Smooth muscle cell (in vitro differentiated cells): ENCODE measurements around the gene EFNA2. TPM values are rescaled to one million over a fixed set of nuclear protein-coding genes. Genes with fewer than 3 reads are reported as not detected.

Experiments used
- DNase-seq: peaks from one replicate; lab custom pipeline; 2025; ENCODE audit not compliant: unreplicated experiment; lab: John Stamatoyannopoulos, UW
- H2AFZ ChIP-seq: fragments of 200-600 bp; sonication (generic); 2 replicates; pipeline ENCODE4 v1.6.0; 2016; ENCODE audit warnings: antibody characterized with exemption, low read depth, mild to moderate bottlenecking
- H3F3A ChIP-seq: fragments of 200-600 bp; sonication (generic); 2 replicates; pipeline ENCODE4 v1.6.0; 2017; ENCODE audit warnings: antibody characterized with exemption, low read depth
- H3K27ac ChIP-seq: fragments of 200-600 bp; sonication (generic); 2 replicates; pipeline ENCODE4 v1.5.1; 2016; ENCODE audit warnings: low read depth, mild to moderate bottlenecking
- H3K27me3 ChIP-seq: fragments of 200-600 bp; sonication (generic); 2 replicates; pipeline ENCODE4 v1.6.1; 2016; ENCODE audit warnings: low read depth, mild to moderate bottlenecking
- H3K36me3 ChIP-seq: fragments of 200-600 bp; sonication (generic); 2 replicates; pipeline ENCODE4 v1.5.1; 2016; ENCODE audit warnings: low read depth
- H3K4me1 ChIP-seq: fragments of 200-600 bp; sonication (generic); 2 replicates; pipeline ENCODE4 v1.5.1; 2016; ENCODE audit warnings: low read depth
- H3K4me2 ChIP-seq: fragments of 200-600 bp; sonication (generic); 2 replicates; pipeline ENCODE4 v1.6.0; 2016; ENCODE audit warnings: mild to moderate bottlenecking
- H3K4me3 ChIP-seq: fragments of 200-600 bp; sonication (generic); 2 replicates; pipeline ENCODE4 v1.5.1; 2016; ENCODE audit warnings: mild to moderate bottlenecking
- H3K79me2 ChIP-seq: fragments of 200-600 bp; sonication (generic); 2 replicates; pipeline ENCODE4 v1.6.0; 2016; ENCODE audit warnings: low read depth, mild to moderate bottlenecking
- H3K9ac ChIP-seq: fragments of 200-600 bp; sonication (generic); 2 replicates; pipeline ENCODE4 v1.6.0; 2016; ENCODE audit warnings: low read depth
- H3K9me3 ChIP-seq: fragments of 200-600 bp; sonication (generic); replicated peaks from 2 replicates; pipeline ENCODE4 v1.5.1; 2016; ENCODE audit warnings: low read depth
- H4K20me1 ChIP-seq: fragments of 200-600 bp; sonication (generic); 2 replicates; pipeline ENCODE4 v1.6.0; 2016; ENCODE audit warnings: low read depth
- CTCF ChIP-seq: fragments of 200-600 bp; sonication (generic); IDR thresholded peaks from 2 replicates; pipeline ENCODE4 v1.5.1; 2017; ENCODE audit warnings: borderline replicate concordance, mild to moderate bottlenecking, antibody characterized with exemption; ENCODE audit not compliant: insufficient read depth, poor library complexity, severe bottlenecking
- WGBS: methylation state at CpG from one replicate; pipeline ENCODE4 v1.1.7; 2016; ENCODE audit warnings: low lambda C conversion rate; 5-methylcytosine and 5-hydroxymethylcytosine counted together
- polyA plus RNA-seq: library from polyadenylated mRNA; unstranded; fragments of >200 nt; fragmentation: Nextera tagmentation; extraction: Ambion mirVana; gene quantifications from 2 replicates; pipeline ENCODE4 v1.2.1, GENCODE V29; 2016
- total RNA-seq: library from RNA; depleted of rRNA; stranded (reverse); fragments of >200 nt; gene quantifications from 2 replicates; pipeline ENCODE4 v1.2.3, GENCODE V29; 2014

EFNA2 gene
- total and polyA plus RNA-seq, 2 experiments from 2014 or later = 0.89 to 6.2 TPM

GRCh38 chr19:1284293-1284978 lies 1.2 kb upstream of the EFNA2 start:
- Histone ChIP-seq H4K20me1 (peaks cover 16% of the 10 kb centered on the region), H3K79me2 (no peaks in the 10 kb centered on the region), H2AFZ (no peak overlapping the region), H3F3A (no peaks in the 10 kb centered on the region), H3K4me2 (no peak overlapping the region), H3K9ac (no peak overlapping the region), H3K36me3 (no peaks in the 10 kb centered on the region), H3K4me1 (peaks cover 10% of the 10 kb centered on the region), H3K27me3 (no peaks in the 10 kb centered on the region), H3K4me3 (no peak overlapping the region), H3K27ac (no peak overlapping the region), H3K9me3 (no peaks in the 10 kb centered on the region)
- no peak for DNase-seq
- 86% methylated on average over 20 of the region's 20 CpGs for WGBS
- no peak for TF ChIP-seq CTCF

GRCh38 chr19:1284979-1285736 lies 515 bp upstream of the EFNA2 start:
- no peak for DNase-seq
- Histone ChIP-seq H3K36me3 (no peaks in the 10 kb centered on the region), H3K4me2 (peak overlapping the region; percentile 80), H3K4me1 (peaks cover 10% of the 10 kb centered on the region), H3K9ac (no peak overlapping the region), H4K20me1 (peaks cover 12% of the 10 kb centered on the region), H3K9me3 (no peaks in the 10 kb centered on the region), H2AFZ (no peak overlapping the region), H3F3A (no peaks in the 10 kb centered on the region), H3K4me3 (peak overlapping the region; percentile 34), H3K27ac (no peak overlapping the region), H3K79me2 (no peaks in the 10 kb centered on the region), H3K27me3 (no peaks in the 10 kb centered on the region)
- TF ChIP-seq CTCF = no peak
- 35% methylated on average over 30 of the region's 51 CpGs for WGBS

- TF ChIP-seq CTCF = no peak
- Histone ChIP-seq H3K9me3 (no peaks in the 10 kb centered on the region), H3K4me3 (peak overlapping the region; percentile 57), H3K27ac (no peak overlapping the region), H3K36me3 (no peaks in the 10 kb centered on the region), H3F3A (no peaks in the 10 kb centered on the region), H3K9ac (no peak overlapping the region), H3K79me2 (no peaks in the 10 kb centered on the region), H3K4me1 (peaks cover 10% of the 10 kb centered on the region), H2AFZ (no peak overlapping the region), H4K20me1 (peaks cover 24% of the 10 kb centered on the region), H3K4me2 (peak overlapping the region; percentile 86), H3K27me3 (no peaks in the 10 kb centered on the region)
- WGBS = 67% methylated on average over 35 of the region's 38 CpGs
- DNase-seq = no peak
These were observed 1.0 kb downstream of the EFNA2 start for GRCh38 chr19:1286487-1287353.
